Duodenal mucosa (tissue), 2 donors: ENCODE measurements around the gene SPC24.
"Not testable (repeated sequence)": the region's sequence is repeated elsewhere in the genome, so short reads cannot be mapped to it uniquely, and the experiment has no call there.

Experiments
- H3K27ac ChIP-seq: one replicate; pipeline ENCODE4 v1.7.0; 2013; ENCODE audit warnings: low read depth, low read length
- H3K27me3 ChIP-seq, 2 donors: one replicate each; pipeline ENCODE4 v1.7.0; 2013; ENCODE audit warnings: low read length in 2 of 2, control low read depth in 1 of 2; ENCODE audit not compliant: insufficient read depth in 2 of 2, control insufficient read depth in 1 of 2
- H3K36me3 ChIP-seq, 2 donors: one replicate each; pipeline ENCODE4 v1.7.0; 2013; ENCODE audit warnings: low read length in 2 of 2, control low read depth in 1 of 2; ENCODE audit not compliant: insufficient read depth in 2 of 2, control insufficient read depth in 1 of 2
- H3K4me1 ChIP-seq, 2 donors: one replicate each; pipeline ENCODE4 v1.7.0; 2013; ENCODE audit warnings: low read length in 2 of 2, control low read depth in 1 of 2; ENCODE audit not compliant: insufficient read depth in 2 of 2, control insufficient read depth in 1 of 2
- H3K4me3 ChIP-seq, 2 donors: one replicate each; pipeline ENCODE4 v1.7.0; 2013; ENCODE audit warnings: low read length in 2 of 2, low read depth in 1 of 2
- H3K9ac ChIP-seq, 2 donors: one replicate each; pipeline ENCODE4 v1.7.0; 2013; ENCODE audit warnings: low read length in 2 of 2, low read depth in 1 of 2
- H3K9me3 ChIP-seq, 2 donors: one replicate each; pipeline ENCODE4 v1.7.0; 2013; ENCODE audit warnings: low read length in 2 of 2, control low read depth in 1 of 2; ENCODE audit not compliant: control insufficient read depth in 1 of 2

The SPC24 gene

GRCh38 chr19:11113140-11113708, 42.4 kb downstream of the SPC24 start:
- no peak overlapping the region for H3K27ac ChIP-seq
- no peak overlapping the region for H3K4me3 ChIP-seq
- H3K9me3 ChIP-seq, result no peaks in the 10 kb centered on the region
- no peaks in the 10 kb centered on the region for H3K27me3 ChIP-seq
- H3K4me1 ChIP-seq, result no peaks in the 10 kb centered on the region
- H3K9ac ChIP-seq, result no peak overlapping the region
- peaks cover 32 to 95% of the 10 kb centered on the region in 2 donors for H3K36me3 ChIP-seq

GRCh38 chr19:11111771-11112144, 43.8 kb downstream of the SPC24 start:
- Histone ChIP-seq H3K9ac (no peak overlapping the region), H3K4me3 (no peak overlapping the region), H3K27me3 (no peaks in the 10 kb centered on the region), H3K36me3 (peaks cover 36 to 95% of the 10 kb centered on the region in 2 donors), H3K9me3 (no peaks in the 10 kb centered on the region), H3K4me1 (no peaks in the 10 kb centered on the region), H3K27ac (no peak overlapping the region)

GRCh38 chr19:11111117-11111770, 44.3 kb downstream of the SPC24 start:
- Histone ChIP-seq H3K4me3 (no peak overlapping the region), H3K4me1 (no peaks in the 10 kb centered on the region), H3K9me3 (no peaks in the 10 kb centered on the region), H3K36me3 (peaks cover 38 to 95% of the 10 kb centered on the region in 2 donors), H3K27me3 (no peaks in the 10 kb centered on the region), H3K9ac (no peak overlapping the region), H3K27ac (no peak overlapping the region)

GRCh38 chr19:11108746-11109145, 46.8 kb downstream of the SPC24 start:
- Histone ChIP-seq H3K9ac (no peak overlapping the region), H3K9me3 (no peaks in the 10 kb centered on the region), H3K4me1 (no peaks in the 10 kb centered on the region), H3K27me3 (no peaks in the 10 kb centered on the region), H3K27ac (no peak overlapping the region), H3K4me3 (no peak overlapping the region), H3K36me3 (peaks cover 44 to 94% of the 10 kb centered on the region in 2 donors)

GRCh38 chr19:11106477-11106876, 49.1 kb downstream of the SPC24 start:
- Histone ChIP-seq H3K9me3 (no peaks in the 10 kb centered on the region), H3K27me3 (no peaks in the 10 kb centered on the region), H3K4me3 (no peak overlapping the region), H3K36me3 (peaks cover 32 to 88% of the 10 kb centered on the region in 2 donors), H3K9ac (no peak overlapping the region), H3K27ac (no peak overlapping the region), H3K4me1 (peaks cover 5 to 8% of the 10 kb centered on the region in 2 donors)

- H3K4me1 ChIP-seq, result peaks cover 5 to 8% of the 10 kb centered on the region in 2 donors
- H3K27ac ChIP-seq, result no peak overlapping the region
- H3K36me3 ChIP-seq, result peaks cover 33 to 85% of the 10 kb centered on the region in 2 donors
- no peaks in the 10 kb centered on the region for H3K9me3 ChIP-seq
- H3K4me3 ChIP-seq, result no peak overlapping the region
- H3K27me3 ChIP-seq, result no peaks in the 10 kb centered on the region
- no peak overlapping the region for H3K9ac ChIP-seq
Measured at GRCh38 chr19:11105014-11105636, 50.5 kb downstream of the SPC24 start.

GRCh38 chr19:11103667-11104066, 51.9 kb downstream of the SPC24 start:
- H3K27me3 ChIP-seq, H3K27ac ChIP-seq, H3K4me3 ChIP-seq, H3K9ac ChIP-seq, H3K9me3 ChIP-seq, H3K4me1 ChIP-seq: not testable (repeated sequence)
- peaks cover 30 to 76% of the 10 kb centered on the region in 2 donors for H3K36me3 ChIP-seq

GRCh38 chr19:11102944-11103343, 52.6 kb downstream of the SPC24 start:
- H3K9me3 ChIP-seq, result no peaks in the 10 kb centered on the region
- H3K4me1 ChIP-seq, result peaks cover 5 to 11% of the 10 kb centered on the region in 2 donors
- H3K36me3 ChIP-seq, result peaks cover 27 to 69% of the 10 kb centered on the region in 2 donors
- no peak overlapping the region for H3K9ac ChIP-seq
- no peaks in the 10 kb centered on the region for H3K27me3 ChIP-seq
- H3K27ac ChIP-seq, result no peak overlapping the region
- no peak overlapping the region for H3K4me3 ChIP-seq

GRCh38 chr19:11101057-11101456, 54.5 kb downstream of the SPC24 start:
- Histone ChIP-seq H3K4me1 (peaks cover 12 to 18% of the 10 kb centered on the region in 2 donors), H3K9ac (no peak overlapping the region), H3K36me3 (peaks cover 20 to 59% of the 10 kb centered on the region in 2 donors), H3K9me3 (no peaks in the 10 kb centered on the region), H3K27ac (no peak overlapping the region), H3K27me3 (no peaks in the 10 kb centered on the region), H3K4me3 (no peak overlapping the region)

GRCh38 chr19:11100049-11100448, 55.5 kb downstream of the SPC24 start:
- Histone ChIP-seq H3K9ac (peak overlapping the region in 1 of 2 donors; percentile 25), H3K9me3 (no peaks in the 10 kb centered on the region), H3K36me3 (peaks cover 17 to 54% of the 10 kb centered on the region in 2 donors), H3K27me3 (no peaks in the 10 kb centered on the region), H3K27ac (no peak overlapping the region), H3K4me1 (peaks cover 19 to 29% of the 10 kb centered on the region in 2 donors), H3K4me3 (no peak overlapping the region)
